Esophagus (tissue), 2 donors: Measurements from ENCODE around the gene TSPAN32. TPM values are rescaled to one million over a fixed set of nuclear protein-coding genes. Genes with fewer than 3 reads are reported as not detected.

Experiments used
- H3K27ac ChIP-seq, 2 donors: one replicate each; pipeline ENCODE4 v1.5.1; 2013; ENCODE audit warnings: low read depth in 2 of 2, mild to moderate bottlenecking in 2 of 2, inconsistent platforms in 1 of 2, low read length in 1 of 2, moderate library complexity in 1 of 2
- H3K27me3 ChIP-seq, 2 donors: one replicate each; pipeline ENCODE4 v1.6.1; 2013; ENCODE audit warnings: low read length in 2 of 2, control low read depth in 1 of 2, mild to moderate bottlenecking in 1 of 2; ENCODE audit not compliant: insufficient read depth in 2 of 2, control insufficient read depth in 1 of 2
- H3K36me3 ChIP-seq, 2 donors: one replicate each; pipeline ENCODE4 v1.6.1; 2013; ENCODE audit warnings: low read length in 1 of 2; ENCODE audit not compliant: control insufficient read depth in 2 of 2, insufficient read depth in 2 of 2
- H3K4me1 ChIP-seq, 2 donors: one replicate each; pipeline ENCODE4 v1.6.1; 2013; ENCODE audit warnings: low read length in 1 of 2; ENCODE audit not compliant: control insufficient read depth in 2 of 2, insufficient read depth in 2 of 2
- H3K4me3 ChIP-seq, 2 donors: one replicate each; pipeline ENCODE4 v1.5.1; 2013; ENCODE audit warnings: low read length in 2 of 2, mild to moderate bottlenecking in 2 of 2, low read depth in 1 of 2, moderate library complexity in 1 of 2
- H3K9me3 ChIP-seq, 2 donors: one replicate each; pipeline ENCODE4 v1.6.1; 2013; ENCODE audit warnings: mild to moderate bottlenecking in 2 of 2, low read depth in 1 of 2, low read length in 1 of 2, moderate library complexity in 1 of 2; ENCODE audit not compliant: control insufficient read depth in 2 of 2, insufficient read depth in 1 of 2
- WGBS, 2 donors: extraction: QIAGEN DNeasy Blood & Tissue Kit; methylation state at CpG; one replicate each; pipeline ENCODE4 v1.1.7; 2013; 5-methylcytosine and 5-hydroxymethylcytosine counted together
- polyA plus RNA-seq, 2 donors: library from polyadenylated mRNA; stranded (reverse); fragments of 200-250 nt; gene quantifications; one replicate each; pipeline ENCODE4 v1.2.3, GENCODE V29; 2013
- donor health status: healthy with polysubstance abuse.
- donor health status: Bipolar disorder and iron deficiency.

TSPAN32 gene
- polyA plus RNA-seq, 2 donors, result 0.47 to 0.51 TPM

- Histone ChIP-seq H3K36me3 (no peaks in the 10 kb centered on the region), H3K27ac (no peak overlapping the region), H3K27me3 (no peaks in the 10 kb centered on the region), H3K9me3 (no peaks in the 10 kb centered on the region), H3K4me1 (peaks cover 0 to 10% of the 10 kb centered on the region in 2 donors), H3K4me3 (no peak overlapping the region)
- WGBS, 2 donors, result 89 to 90% methylated on average over 7 of the region's 7 CpGs
These were observed 64.9 kb downstream of the TSPAN32 start for GRCh38 chr11:2366733-2367132.

GRCh38 chr11:2367266-2368160 lies 65.7 kb downstream of the TSPAN32 start:
- H3K36me3 ChIP-seq, result no peaks in the 10 kb centered on the region
- H3K4me1 ChIP-seq, result peaks cover 0 to 10% of the 10 kb centered on the region in 2 donors
- H3K27me3 ChIP-seq, result no peaks in the 10 kb centered on the region
- H3K9me3 ChIP-seq, result no peaks in the 10 kb centered on the region
- no peak overlapping the region for H3K27ac ChIP-seq
- H3K4me3 ChIP-seq, result no peak overlapping the region
- 61 to 73% methylated on average over 16 to 17 of the region's 17 CpGs for WGBS, 2 donors

Other genes starting within 250 kb of the TSPAN32 start
- 1 to 10 TPM; 2.4 to 3.2 TPM for gene IGF2, start 162.6 kb upstream of the TSPAN32 start, polyA plus RNA-seq
- 1 to 10 TPM; 1.4 to 3.3 TPM for gene INS, start 140.8 kb upstream of the TSPAN32 start, polyA plus RNA-seq
- 1 to 10 TPM in 1 of 2 donors, under 1 TPM in 1; 0.24 to 1.7 TPM for gene TH, start 130.2 kb upstream of the TSPAN32 start, polyA plus RNA-seq
- gene ASCL2, start 31.4 kb upstream of the TSPAN32 start, polyA plus RNA-seq, result 1 to 10 TPM in 1 of 2 donors, under 1 TPM in 1; 0.95 to 1.7 TPM
- gene C11orf21, start 95 bp upstream of the TSPAN32 start, polyA plus RNA-seq, result under 1 TPM; 0.42 to 0.45 TPM
- 100 to 1,000 TPM in 1 of 2 donors, 10 to 100 TPM in 1; 56.8 to 175 TPM for gene CD81, start 75.3 kb downstream of the TSPAN32 start, polyA plus RNA-seq
- gene TSSC4, start 98.7 kb downstream of the TSPAN32 start, polyA plus RNA-seq, result 10 to 100 TPM; 29.5 to 34.6 TPM
- gene TRPM5, start 142.5 kb downstream of the TSPAN32 start, polyA plus RNA-seq, result under 1 TPM in 1 of 2 donors, not detected in 1; 0.01 TPM
- under 1 TPM; 0.31 to 0.52 TPM for gene KCNQ1, start 143.0 kb downstream of the TSPAN32 start, polyA plus RNA-seq